Nasal cavity respiratory epithelium epithelial cell of viscerocranial mucosa (primary cell): ENCODE measurements around the gene OXA1L. TPM values are rescaled to one million over a fixed set of nuclear protein-coding genes. Genes with fewer than 3 reads are reported as not detected.

Source experiments
- total RNA-seq: library from RNA; depleted of rRNA; stranded (reverse); fragments of >200 nt; gene quantifications from 2 replicates; pipeline ENCODE4 v1.2.3, GENCODE V29; 2014

Gene OXA1L
- total RNA-seq = 36.6 and 48.3 TPM in 2 replicates

GRCh38 chr14:22766457-22767322, at the start of gene OXA1L:
Gene OXA1L (plus strand): TSS chr14:22766688. CDS start chr14:22766702, 14 bp downstream.

GRCh38 chr14:22814941-22815713, 48.6 kb downstream of the OXA1L start, which contains the start of gene SLC7A7:
Gene SLC7A7 (minus strand): TSS chr14:22815435. CDS start chr14:22813398, 2,037 bp downstream.

Other genes with a start within 250 kb of the OXA1L start
- gene DAD1, start 177.5 kb upstream of the OXA1L start, total RNA-seq = 162 and 217 TPM in 2 replicates
- gene ABHD4, start 168.4 kb upstream of the OXA1L start, total RNA-seq = 6.5 and 17.7 TPM in 2 replicates
- under 0.01 TPM in 1 of 2 replicates, not detected in the other for gene OR6J1, start 122.3 kb upstream of the OXA1L start, total RNA-seq
- 0.34 and 1.9 TPM in 2 replicates for gene SLC7A7, start 48.7 kb downstream of the OXA1L start, total RNA-seq
- 21.1 and 29.4 TPM in 2 replicates for gene MRPL52, start 63.2 kb downstream of the OXA1L start, total RNA-seq
- 127 and 515 TPM in 2 replicates for gene MMP14, start 69.9 kb downstream of the OXA1L start, total RNA-seq
- 58.1 and 144 TPM in 2 replicates for gene LRP10, start 105.1 kb downstream of the OXA1L start, total RNA-seq
- under 0.01 and 0.14 TPM in 2 replicates for gene REM2, start 116.5 kb downstream of the OXA1L start, total RNA-seq
- 42.0 and 65.0 TPM in 2 replicates for gene RBM23, start 152.5 kb downstream of the OXA1L start, total RNA-seq
- 54.6 and 132 TPM in 2 replicates for gene PRMT5, start 162.7 kb downstream of the OXA1L start, total RNA-seq
- 23.0 and 84.8 TPM in 2 replicates for gene HAUS4, start 190.4 kb downstream of the OXA1L start, total RNA-seq
- gene AJUBA, start 215.9 kb downstream of the OXA1L start, total RNA-seq = 155 and 317 TPM in 2 replicates
- 7.7 and 8.2 TPM in 2 replicates for gene C14orf93, start 243.5 kb downstream of the OXA1L start, total RNA-seq